HTERT RPE-1 (cell line): ENCODE results near the gene DEPDC1B.
"Not testable (repeated sequence)": the region's sequence is repeated elsewhere in the genome, so short reads cannot be mapped to it uniquely, and the experiment has no call there.

Experiments
- in situ Hi-C: fragments of 300-500 bp; cut with MboI; formaldehyde crosslinking; loops from 4 replicates; pipeline ENCODE4 v1.14.3; 2020; ENCODE audit warnings: low sequenced_read_pairs

Gene DEPDC1B

GRCh38 chr5:60586307-60586901 is 113.6 kb downstream of the DEPDC1B start:
- in situ Hi-C loops = no loop called here

- in situ Hi-C loops = no loop called here
These were observed 114.3 kb downstream of the DEPDC1B start for GRCh38 chr5:60585618-60586017.

- in situ Hi-C loops = no loop called here
These were observed 115.7 kb downstream of the DEPDC1B start for GRCh38 chr5:60584304-60584703.

DNA sequence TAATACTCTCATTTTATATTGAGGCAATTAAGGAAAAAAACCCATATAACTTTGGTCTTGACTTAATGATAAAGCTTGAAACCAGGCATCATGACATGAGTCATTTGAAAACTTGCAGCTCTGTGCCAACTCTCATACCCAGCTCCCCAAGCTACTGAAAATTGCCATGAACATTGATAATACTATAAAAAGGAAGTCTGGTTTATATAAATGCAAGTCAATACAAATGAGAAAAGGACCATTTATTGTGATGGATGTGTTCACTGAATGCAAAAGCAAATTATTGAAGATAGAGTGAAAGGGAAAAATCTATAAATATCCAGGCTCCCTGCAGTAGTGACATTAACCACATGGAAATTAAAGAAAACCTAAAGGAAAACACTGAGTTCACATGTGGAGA is 116.3 kb downstream of the DEPDC1B start:
- in situ Hi-C loops = no loop called here

DNA sequence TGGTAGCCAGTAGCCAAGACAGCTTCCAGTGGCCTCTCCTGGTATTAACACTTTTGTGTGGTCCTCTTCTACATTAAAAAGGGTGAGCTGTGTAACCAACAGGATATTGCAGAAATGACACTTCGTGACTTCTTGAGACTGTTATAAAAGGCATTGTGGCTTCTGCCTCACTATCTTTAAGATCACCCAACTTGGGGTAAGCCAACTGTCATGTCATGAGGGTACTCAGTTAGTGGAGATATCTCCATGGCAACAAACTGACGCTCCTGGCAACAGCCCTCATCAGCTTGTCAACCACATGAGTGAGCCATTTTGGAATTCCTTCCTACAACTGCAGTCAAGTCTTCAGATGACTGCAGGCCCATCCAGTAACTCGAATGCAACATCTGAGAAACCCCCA is 121.7 kb downstream of the DEPDC1B start:
- in situ Hi-C loops = no loop called here

- in situ Hi-C loops = no loop called here
These were observed 122.8 kb downstream of the DEPDC1B start for GRCh38 chr5:60577116-60577515.

GRCh38 chr5:60576425-60576824 is 123.5 kb downstream of the DEPDC1B start:
- in situ Hi-C loops = no loop called here

- in situ Hi-C loops = no loop called here
These were observed 131.3 kb downstream of the DEPDC1B start for GRCh38 chr5:60568646-60569045.

DNA sequence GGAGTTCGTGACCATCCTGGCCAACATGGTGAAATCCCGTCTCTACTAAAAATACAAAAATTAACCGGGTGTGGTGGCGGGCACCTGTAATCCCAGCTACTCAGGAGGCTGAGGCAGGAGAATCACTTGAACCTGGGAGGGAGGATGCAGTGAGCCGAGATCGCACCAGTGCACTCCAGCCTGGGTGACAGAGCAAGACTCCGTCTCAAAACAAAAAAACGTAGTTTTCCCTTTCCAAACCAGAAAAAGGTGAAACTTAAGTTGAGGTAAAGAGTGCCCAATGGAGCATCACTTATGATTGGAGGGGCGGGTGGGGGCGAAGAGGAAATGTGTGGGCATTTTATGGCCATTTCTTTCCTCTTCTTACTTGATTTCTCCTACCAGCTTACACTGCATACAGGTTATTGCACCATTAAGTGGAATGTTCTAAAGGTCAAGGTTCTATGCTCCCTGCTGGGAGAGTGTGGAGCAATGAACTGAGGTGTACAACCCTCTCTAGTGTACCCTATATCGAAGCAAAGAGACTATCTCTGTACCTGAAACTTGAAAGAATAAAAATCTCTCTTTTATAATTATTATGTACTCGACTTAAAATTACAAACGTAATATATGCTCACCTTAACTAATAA is 136.2 kb downstream of the DEPDC1B start:
- in situ Hi-C loops = no loop called here

GRCh38 chr5:60553291-60553690 is 146.7 kb downstream of the DEPDC1B start:
- in situ Hi-C loops = not testable (repeated sequence)

- in situ Hi-C loops = no loop called here
These were observed 148.1 kb downstream of the DEPDC1B start for GRCh38 chr5:60551829-60552228.

DNA sequence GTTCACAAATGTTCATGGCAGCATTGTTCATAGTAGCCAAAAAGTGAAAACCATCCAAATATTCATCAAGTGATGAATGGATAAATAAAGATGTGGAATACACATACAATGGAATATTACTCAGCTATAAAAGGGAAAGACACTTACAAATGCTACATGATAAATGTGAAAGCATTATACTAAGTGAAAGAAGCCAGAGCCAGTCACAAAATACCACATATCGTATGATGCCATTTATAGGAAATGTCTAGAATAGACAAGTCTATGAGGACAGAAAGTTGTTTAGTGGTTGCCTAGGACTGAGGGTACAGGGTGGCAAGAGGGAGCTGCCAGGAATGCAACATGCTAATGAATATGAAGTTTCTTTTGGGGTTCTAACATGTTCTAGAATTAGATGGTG is 148.7 kb downstream of the DEPDC1B start:
- in situ Hi-C loops = no loop called here

GRCh38 chr5:60550311-60550710 is 149.7 kb downstream of the DEPDC1B start:
- in situ Hi-C loops = no loop called here

DNA sequence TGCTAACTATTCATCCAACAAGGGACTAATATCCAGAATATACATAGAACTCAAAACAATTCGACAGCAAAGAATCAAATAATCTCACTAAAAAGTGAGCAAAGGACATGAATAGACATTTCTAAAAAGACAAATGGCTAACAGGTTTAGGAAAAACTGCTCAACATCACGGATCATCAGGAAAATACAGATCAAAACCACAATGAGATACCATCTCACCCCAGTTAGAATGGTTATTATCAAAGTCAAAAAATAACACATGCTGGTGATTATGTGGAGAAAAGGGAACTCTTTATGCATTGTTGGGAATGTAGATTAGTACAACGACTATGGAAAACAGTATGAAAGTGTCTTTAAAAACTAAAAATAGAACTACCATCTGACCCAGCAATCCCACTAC is 150.1 kb downstream of the DEPDC1B start:
- in situ Hi-C loops = no loop called here
